ENCODE results near the gene SEMA5B. TPM values are rescaled to one million over a fixed set of nuclear protein-coding genes. Genes with fewer than 3 reads are reported as not detected.

The SEMA5B gene
- total RNA-seq, 1 donor from 2014 or later: 61.1 TPM

DNA sequence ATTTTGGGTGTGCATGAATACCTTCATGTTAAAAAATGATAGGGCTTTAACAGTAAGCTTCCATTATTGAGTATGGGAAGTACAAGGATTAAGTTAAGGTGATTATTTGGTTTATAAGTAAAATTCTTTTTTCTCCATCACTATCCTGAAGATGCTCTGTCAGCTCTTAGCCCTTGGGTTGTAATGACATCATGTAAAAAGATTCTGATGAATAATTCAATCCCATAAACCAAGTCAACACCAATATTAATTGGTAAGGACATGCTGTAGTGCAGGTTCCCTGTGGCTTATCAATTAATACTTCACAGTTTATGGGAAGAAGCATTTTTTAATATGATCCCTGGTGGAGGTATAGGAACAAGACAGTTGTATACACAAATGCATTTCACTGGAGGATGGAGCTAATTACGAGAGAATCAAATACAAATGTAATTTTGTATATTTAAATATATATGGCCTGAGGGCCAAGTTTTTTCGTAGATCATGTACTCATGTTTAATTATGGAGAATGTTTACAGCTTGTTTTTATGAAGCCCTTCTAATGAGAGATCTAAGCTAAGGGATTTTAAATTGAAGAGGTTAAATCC, 145.1 kb downstream of the SEMA5B start:
- H3K27ac Mint-ChIP-seq (ENCODE audit: unreplicated experiment): no peak overlapping the region
- TF ChIP-seq, protein P1, sequence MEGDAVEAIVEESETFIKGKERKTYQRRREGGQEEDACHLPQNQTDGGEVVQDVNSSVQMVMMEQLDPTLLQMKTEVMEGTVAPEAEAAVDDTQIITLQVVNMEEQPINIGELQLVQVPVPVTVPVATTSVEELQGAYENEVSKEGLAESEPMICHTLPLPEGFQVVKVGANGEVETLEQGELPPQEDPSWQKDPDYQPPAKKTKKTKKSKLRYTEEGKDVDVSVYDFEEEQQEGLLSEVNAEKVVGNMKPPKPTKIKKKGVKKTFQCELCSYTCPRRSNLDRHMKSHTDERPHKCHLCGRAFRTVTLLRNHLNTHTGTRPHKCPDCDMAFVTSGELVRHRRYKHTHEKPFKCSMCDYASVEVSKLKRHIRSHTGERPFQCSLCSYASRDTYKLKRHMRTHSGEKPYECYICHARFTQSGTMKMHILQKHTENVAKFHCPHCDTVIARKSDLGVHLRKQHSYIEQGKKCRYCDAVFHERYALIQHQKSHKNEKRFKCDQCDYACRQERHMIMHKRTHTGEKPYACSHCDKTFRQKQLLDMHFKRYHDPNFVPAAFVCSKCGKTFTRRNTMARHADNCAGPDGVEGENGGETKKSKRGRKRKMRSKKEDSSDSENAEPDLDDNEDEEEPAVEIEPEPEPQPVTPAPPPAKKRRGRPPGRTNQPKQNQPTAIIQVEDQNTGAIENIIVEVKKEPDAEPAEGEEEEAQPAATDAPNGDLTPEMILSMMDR (IDR thresholded peaks at IDR 0.05; ENCODE audit: partially characterized antibody, unreplicated experiment): no peak
- peaks cover 3% of the 10 kb centered on the region for H3K9me3 Mint-ChIP-seq (ENCODE audit: unreplicated experiment)
- H3K27me3 Mint-ChIP-seq (ENCODE audit: unreplicated experiment): no peaks in the 10 kb centered on the region
- no peaks in the 10 kb centered on the region for H3K36me3 Mint-ChIP-seq (ENCODE audit: unreplicated experiment)
- DNase-seq: no peak
- H3K4me3 Mint-ChIP-seq (ENCODE audit: unreplicated experiment): no peak overlapping the region
- peaks cover 30% of the 10 kb centered on the region for H3K4me1 Mint-ChIP-seq (ENCODE audit: low read depth, unreplicated experiment)

- TF ChIP-seq, protein P1 (IDR thresholded peaks at IDR 0.05; ENCODE audit: partially characterized antibody, unreplicated experiment): no peak
- Mint-ChIP-seq H3K27ac (ENCODE audit: unreplicated experiment) (no peak overlapping the region), H3K36me3 (ENCODE audit: unreplicated experiment) (no peaks in the 10 kb centered on the region), H3K9me3 (ENCODE audit: unreplicated experiment) (peaks cover 3% of the 10 kb centered on the region), H3K4me1 (ENCODE audit: low read depth, unreplicated experiment) (peaks cover 45% of the 10 kb centered on the region), H3K27me3 (ENCODE audit: unreplicated experiment) (no peaks in the 10 kb centered on the region), H3K4me3 (ENCODE audit: unreplicated experiment) (no peak overlapping the region)
- no peak for DNase-seq
Measured at GRCh38 chr3:122880624-122881023, 146.9 kb downstream of the SEMA5B start.

DNA sequence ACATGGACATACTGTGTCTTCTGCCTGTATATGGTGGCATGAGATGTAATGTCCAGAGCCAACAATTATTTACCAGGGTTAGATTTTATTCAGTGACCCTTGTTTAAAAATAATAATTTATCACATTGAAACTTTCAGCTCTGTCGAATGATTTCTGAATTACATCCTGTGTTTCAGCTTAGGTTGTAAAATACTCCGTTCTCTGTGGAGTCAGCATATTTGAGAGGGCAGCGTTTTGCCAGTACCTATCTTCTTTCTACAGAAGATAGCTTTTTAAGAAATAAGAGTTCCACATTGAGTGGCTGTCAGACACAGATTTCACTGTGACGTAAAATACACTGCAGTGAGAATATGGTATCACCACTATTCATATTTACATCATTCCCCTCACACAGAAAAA, 147.4 kb downstream of the SEMA5B start:
- Mint-ChIP-seq H3K4me3 (ENCODE audit: unreplicated experiment) (no peak overlapping the region), H3K9me3 (ENCODE audit: unreplicated experiment) (peaks cover 3% of the 10 kb centered on the region), H3K4me1 (ENCODE audit: low read depth, unreplicated experiment) (peaks cover 45% of the 10 kb centered on the region), H3K36me3 (ENCODE audit: unreplicated experiment) (no peaks in the 10 kb centered on the region), H3K27me3 (ENCODE audit: unreplicated experiment) (no peaks in the 10 kb centered on the region), H3K27ac (ENCODE audit: unreplicated experiment) (no peak overlapping the region)
- DNase-seq: no peak
- TF ChIP-seq, protein P1 (IDR thresholded peaks at IDR 0.05; ENCODE audit: partially characterized antibody, unreplicated experiment): no peak

GRCh38 chr3:122875547-122876127, 151.9 kb downstream of the SEMA5B start:
- Mint-ChIP-seq H3K4me3 (ENCODE audit: unreplicated experiment) (no peak overlapping the region), H3K27me3 (ENCODE audit: unreplicated experiment) (no peaks in the 10 kb centered on the region), H3K4me1 (ENCODE audit: low read depth, unreplicated experiment) (peaks cover 52% of the 10 kb centered on the region), H3K36me3 (ENCODE audit: unreplicated experiment) (no peaks in the 10 kb centered on the region), H3K27ac (ENCODE audit: unreplicated experiment) (no peak overlapping the region), H3K9me3 (ENCODE audit: unreplicated experiment) (peaks cover 5% of the 10 kb centered on the region)
- TF ChIP-seq, protein P1 (IDR thresholded peaks at IDR 0.05; ENCODE audit: partially characterized antibody, unreplicated experiment): no peak
- no peak for DNase-seq

GRCh38 chr3:122873741-122874515, 153.6 kb downstream of the SEMA5B start:
- no peak for DNase-seq
- peak overlapping the region; percentile 56 for H3K27ac Mint-ChIP-seq (ENCODE audit: unreplicated experiment)
- no peaks in the 10 kb centered on the region for H3K27me3 Mint-ChIP-seq (ENCODE audit: unreplicated experiment)
- peak overlapping the region; percentile 27 for H3K4me3 Mint-ChIP-seq (ENCODE audit: unreplicated experiment)
- H3K4me1 Mint-ChIP-seq (ENCODE audit: low read depth, unreplicated experiment): peaks cover 40% of the 10 kb centered on the region
- H3K36me3 Mint-ChIP-seq (ENCODE audit: unreplicated experiment): no peaks in the 10 kb centered on the region
- H3K9me3 Mint-ChIP-seq (ENCODE audit: unreplicated experiment): peaks cover 5% of the 10 kb centered on the region
- TF ChIP-seq, protein P1 (IDR thresholded peaks at IDR 0.05; ENCODE audit: partially characterized antibody, unreplicated experiment): no peak

Data from glutamatergic neuron (in vitro differentiated cells).